ENCODE measurements around the gene LCTL. TPM values are rescaled to one million over a fixed set of nuclear protein-coding genes. Genes with fewer than 3 reads are reported as not detected.

Gene LCTL
- total RNA-seq, 1 donor from 2014 or later: not detected

DNA sequence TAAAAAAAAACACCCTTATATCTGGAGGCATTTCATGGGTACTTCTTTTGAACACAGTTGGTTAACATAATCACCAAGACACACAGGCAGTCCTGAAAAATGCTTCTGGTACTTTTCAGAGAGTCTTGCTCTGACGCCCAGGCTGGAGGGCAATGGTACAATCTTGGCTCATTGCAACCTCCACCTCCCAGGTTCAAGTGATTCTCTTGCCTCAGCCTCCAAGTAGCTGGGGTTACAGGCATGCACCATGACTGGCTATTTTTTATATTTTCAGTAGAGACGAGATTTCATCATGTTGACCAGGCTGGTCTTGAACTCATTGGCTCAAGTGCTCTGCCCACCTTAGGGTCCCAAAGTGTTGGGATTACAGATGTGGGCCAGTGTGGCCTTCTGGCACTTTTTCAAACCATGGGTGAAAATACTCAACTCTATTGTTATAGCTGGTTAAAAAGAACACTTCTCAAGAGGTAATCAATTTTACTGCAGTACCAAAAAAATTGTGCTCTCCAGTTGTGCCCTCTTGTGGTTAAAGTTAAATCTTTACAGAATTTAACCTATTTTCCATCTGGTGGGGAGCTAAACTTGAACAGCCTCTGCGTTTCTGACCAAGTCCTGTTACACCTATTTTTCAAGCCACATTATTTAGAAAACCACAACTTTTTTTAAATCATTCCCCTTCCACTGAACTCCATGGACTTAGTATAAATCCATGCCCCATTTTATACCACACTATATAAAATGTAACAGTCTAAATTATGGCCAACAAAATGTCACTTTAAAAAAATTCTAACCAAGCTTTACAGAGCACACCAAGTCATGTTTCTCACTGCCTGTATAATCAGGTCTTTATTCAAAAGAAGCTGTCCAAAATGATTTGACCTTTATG lies 67.1 kb downstream of the LCTL start:
- DNase-seq: peak; percentile 70

Other genes with a start within 250 kb of the LCTL start
- 7.8 and 12.4 TPM in 2 replicates for gene TIPIN, start 209.3 kb downstream of the LCTL start, total RNA-seq
- 39.2 and 41.4 TPM in 2 replicates for gene MAP2K1, start 179.1 kb downstream of the LCTL start, total RNA-seq
- 21.4 and 22.2 TPM in 2 replicates for gene SNAPC5, start 68.2 kb downstream of the LCTL start, total RNA-seq
- 1,741 and 3,818 TPM in 2 replicates for gene RPL4, start 61.1 kb downstream of the LCTL start, total RNA-seq
- 14.3 and 25.1 TPM in 2 replicates for gene ZWILCH, start 60.7 kb downstream of the LCTL start, total RNA-seq
- gene SMAD6, start 136.2 kb upstream of the LCTL start, total RNA-seq: 10.1 and 11.9 TPM in 2 replicates

Measured in dermis blood vessel endothelial cell (primary cell).